Upper lobe of right lung (tissue), 1 donor: ENCODE measurements around the gene DLL4. TPM values are rescaled to one million over a fixed set of nuclear protein-coding genes. Genes with fewer than 3 reads are reported as not detected.

Experiments used
- ATAC-seq: fragments of 200-7000 bp; cut with Tn5 transposase; one replicate; pipeline ENCODE4 v1.9.1; 2020; ENCODE audit warnings: mild to moderate bottlenecking, moderate library complexity
- DNase-seq: peaks from one replicate; pipeline ENCODE4 v3.0.0-alpha.2; 2020
- H3K27ac ChIP-seq: fragments of 200-600 bp; one replicate; pipeline ENCODE4 v1.8.0; 2022
- H3K27me3 ChIP-seq: fragments of 200-600 bp; one replicate; pipeline ENCODE4 v1.8.0; 2022; ENCODE audit warnings: mild to moderate bottlenecking
- H3K36me3 ChIP-seq: fragments of 200-600 bp; one replicate; pipeline ENCODE4 v1.8.0; 2022
- H3K4me1 ChIP-seq: fragments of 200-600 bp; one replicate; pipeline ENCODE4 v1.8.0; 2022
- H3K4me3 ChIP-seq: fragments of 200-600 bp; one replicate; pipeline ENCODE4 v1.8.0; 2022; ENCODE audit warnings: mild to moderate bottlenecking
- H3K9me3 ChIP-seq: fragments of 200-600 bp; one replicate; pipeline ENCODE4 v1.8.0; 2022
- intact Hi-C: fragments of 100-400 bp; cut with DNase I; formaldehyde crosslinking; loops from one replicate; pipeline ENCODE4 v1.11.0; 2022
- total RNA-seq: library from RNA; stranded (reverse); fragmentation: NEBNext Ultra II Directional; extraction: Animal tissue kit (Norgen Biotek cat#: 25700); gene quantifications from one replicate; pipeline ENCODE4 v1.2.1, GENCODE V29; 2021
- TF ChIP-seq, protein P1 (sequence below): fragments of 200-600 bp; IDR thresholded peaks from one replicate; pipeline ENCODE4 v1.8.0; 2022; ENCODE audit warnings: antibody characterized with exemption
- donor health status: DM: no; HTN: yes; CAD: no; lungs with severe emphysema.

The DLL4 gene
- total RNA-seq, 1 donor from 2014 or later, result 22.0 TPM

DNA sequence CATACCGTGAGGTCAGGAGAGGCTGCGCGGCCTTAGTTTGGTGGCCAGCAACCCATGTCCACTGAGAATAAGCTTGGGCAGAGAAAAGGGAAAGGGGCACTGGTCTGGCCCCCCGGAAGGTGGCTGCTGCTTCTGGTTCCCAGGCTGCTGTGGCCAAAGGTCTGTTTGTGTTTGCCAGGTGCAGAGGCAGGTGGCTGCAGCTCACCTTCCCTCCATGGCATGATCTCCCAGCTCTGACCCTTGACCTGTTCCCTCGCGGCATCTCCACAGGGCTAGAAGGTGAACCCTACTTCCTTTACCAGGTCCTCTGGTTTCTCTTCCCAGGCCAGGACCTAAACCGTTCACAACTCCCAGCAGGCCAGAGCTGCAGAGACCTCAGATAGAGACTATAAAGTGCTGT lies 21.0 kb upstream of the DLL4 start:
- TF ChIP-seq, protein P1, sequence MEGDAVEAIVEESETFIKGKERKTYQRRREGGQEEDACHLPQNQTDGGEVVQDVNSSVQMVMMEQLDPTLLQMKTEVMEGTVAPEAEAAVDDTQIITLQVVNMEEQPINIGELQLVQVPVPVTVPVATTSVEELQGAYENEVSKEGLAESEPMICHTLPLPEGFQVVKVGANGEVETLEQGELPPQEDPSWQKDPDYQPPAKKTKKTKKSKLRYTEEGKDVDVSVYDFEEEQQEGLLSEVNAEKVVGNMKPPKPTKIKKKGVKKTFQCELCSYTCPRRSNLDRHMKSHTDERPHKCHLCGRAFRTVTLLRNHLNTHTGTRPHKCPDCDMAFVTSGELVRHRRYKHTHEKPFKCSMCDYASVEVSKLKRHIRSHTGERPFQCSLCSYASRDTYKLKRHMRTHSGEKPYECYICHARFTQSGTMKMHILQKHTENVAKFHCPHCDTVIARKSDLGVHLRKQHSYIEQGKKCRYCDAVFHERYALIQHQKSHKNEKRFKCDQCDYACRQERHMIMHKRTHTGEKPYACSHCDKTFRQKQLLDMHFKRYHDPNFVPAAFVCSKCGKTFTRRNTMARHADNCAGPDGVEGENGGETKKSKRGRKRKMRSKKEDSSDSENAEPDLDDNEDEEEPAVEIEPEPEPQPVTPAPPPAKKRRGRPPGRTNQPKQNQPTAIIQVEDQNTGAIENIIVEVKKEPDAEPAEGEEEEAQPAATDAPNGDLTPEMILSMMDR, result no peak
- intact Hi-C loops, result loop anchor here (10.0 kb wide), 1 partner anchor 267 kb away; no protein-coding TSS in a partner anchor
- no peak for ATAC-seq
- Histone ChIP-seq H3K27ac (peak overlapping the region; percentile 80), H3K27me3 (no peaks in the 10 kb centered on the region), H3K36me3 (peaks cover 9% of the 10 kb centered on the region), H3K4me1 (peaks cover 49% of the 10 kb centered on the region), H3K9me3 (no peaks in the 10 kb centered on the region), H3K4me3 (no peak overlapping the region)
- no peak for DNase-seq

DNA sequence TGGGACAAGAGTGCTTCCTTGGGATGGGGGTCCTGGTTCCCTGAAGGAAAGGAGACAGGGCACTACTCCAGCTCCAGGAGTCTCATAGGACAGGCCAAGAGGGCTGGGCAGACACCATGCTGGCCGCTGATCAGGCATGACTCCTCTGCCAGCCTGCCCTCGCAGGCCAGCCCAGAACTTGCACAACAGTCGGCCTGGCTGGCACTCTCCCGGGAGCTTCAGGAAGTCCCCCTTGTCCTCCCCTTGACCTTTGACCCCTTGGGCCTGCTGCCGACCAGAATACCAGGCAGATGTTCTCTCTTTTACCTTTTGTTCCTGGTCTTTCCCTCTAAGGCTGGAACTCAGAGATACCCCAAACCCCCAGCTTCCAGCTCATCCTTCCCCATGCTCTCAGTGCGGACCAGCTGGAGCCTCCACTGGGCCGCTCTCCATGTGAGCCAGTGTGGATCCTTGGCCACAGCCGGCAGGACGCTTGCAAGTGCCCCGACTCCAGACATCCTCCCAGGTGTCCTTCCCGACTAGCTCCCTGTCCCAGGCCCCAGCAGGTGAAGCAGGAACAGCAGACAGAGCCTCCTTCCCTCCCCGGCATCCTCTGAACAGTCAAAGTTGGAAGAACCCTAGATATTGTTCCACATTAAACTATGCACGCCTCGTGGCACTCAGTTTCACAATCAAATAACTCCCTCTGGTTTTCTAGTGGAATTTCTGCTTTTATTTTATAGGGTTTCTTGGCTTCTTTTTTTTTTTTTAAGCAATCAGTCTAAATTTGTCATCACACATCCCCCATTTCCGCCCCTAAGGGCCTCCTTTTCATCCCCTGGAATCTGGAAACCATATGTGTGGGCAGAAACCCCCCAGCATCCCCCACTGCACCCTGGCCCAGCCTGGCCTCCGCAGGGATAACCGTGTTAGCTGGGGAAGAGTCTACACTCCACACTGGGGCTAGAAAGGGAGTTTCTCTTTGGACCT lies 19.2 kb upstream of the DLL4 start:
- Histone ChIP-seq H3K4me1 (peaks cover 40% of the 10 kb centered on the region), H3K27ac (peak overlapping the region; percentile 17), H3K4me3 (no peak overlapping the region), H3K27me3 (no peaks in the 10 kb centered on the region), H3K36me3 (no peaks in the 10 kb centered on the region), H3K9me3 (no peaks in the 10 kb centered on the region)
- intact Hi-C loops, result loop anchor here (10.0 kb wide), 1 partner anchor 265 kb away; no protein-coding TSS in a partner anchor
- TF ChIP-seq, protein P1, result no peak
- ATAC-seq (peak; percentile 2), DNase-seq (peak; percentile 84)

DNA sequence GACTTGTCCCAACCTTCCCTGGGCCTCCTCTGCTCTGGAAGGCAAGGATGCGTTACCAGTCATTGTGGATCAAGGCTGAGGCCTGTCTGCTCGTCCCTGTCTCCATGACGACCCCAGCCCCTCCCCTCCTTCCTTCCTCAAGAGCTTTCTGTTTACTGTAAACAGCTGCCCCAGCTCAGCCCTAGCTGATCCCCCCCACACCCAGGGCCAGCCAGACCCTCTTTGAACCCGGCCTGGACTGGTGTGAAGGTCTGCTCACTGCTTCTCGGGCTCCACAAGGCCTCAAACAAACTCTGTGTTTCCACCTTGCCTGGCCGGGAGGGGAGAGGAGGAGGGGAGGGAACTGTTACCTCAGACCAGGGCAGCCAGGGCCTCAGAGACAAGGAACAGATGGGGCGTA lies 18.0 kb upstream of the DLL4 start:
- H3K27ac ChIP-seq, result peak overlapping the region; percentile 6
- H3K27me3 ChIP-seq, result no peaks in the 10 kb centered on the region
- no peak overlapping the region for H3K4me3 ChIP-seq
- no peaks in the 10 kb centered on the region for H3K9me3 ChIP-seq
- no peaks in the 10 kb centered on the region for H3K36me3 ChIP-seq
- peaks cover 30% of the 10 kb centered on the region for H3K4me1 ChIP-seq
- DNase-seq (no peak), ATAC-seq (no peak)
- intact Hi-C loops, result no loop called here
- TF ChIP-seq, protein P1, result no peak

DNA sequence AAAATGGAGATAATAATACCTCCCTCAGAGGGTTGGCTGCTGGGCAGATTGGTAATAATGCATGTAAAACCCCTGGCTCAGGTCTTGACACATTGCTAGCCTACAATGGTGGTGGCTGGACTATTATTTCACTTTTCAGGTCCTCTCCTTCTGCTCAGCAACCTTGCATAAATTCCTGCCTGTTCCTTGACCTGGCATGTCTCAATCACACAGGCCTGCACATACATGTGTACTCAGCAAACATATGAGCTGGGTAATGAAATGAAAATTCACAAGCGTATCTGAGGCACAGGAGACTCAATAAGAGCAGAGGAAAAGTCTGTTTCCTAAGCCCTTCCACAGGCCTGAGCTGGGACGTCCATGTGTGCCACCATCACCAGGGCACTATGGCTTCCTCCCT lies 17.4 kb upstream of the DLL4 start:
- ATAC-seq (no peak), DNase-seq (no peak)
- Histone ChIP-seq H3K4me3 (no peak overlapping the region), H3K27ac (peak overlapping the region; percentile 6), H3K9me3 (no peaks in the 10 kb centered on the region), H3K4me1 (peaks cover 26% of the 10 kb centered on the region), H3K36me3 (no peaks in the 10 kb centered on the region), H3K27me3 (no peaks in the 10 kb centered on the region)
- TF ChIP-seq, protein P1, result no peak
- intact Hi-C loops, result no loop called here

DNA sequence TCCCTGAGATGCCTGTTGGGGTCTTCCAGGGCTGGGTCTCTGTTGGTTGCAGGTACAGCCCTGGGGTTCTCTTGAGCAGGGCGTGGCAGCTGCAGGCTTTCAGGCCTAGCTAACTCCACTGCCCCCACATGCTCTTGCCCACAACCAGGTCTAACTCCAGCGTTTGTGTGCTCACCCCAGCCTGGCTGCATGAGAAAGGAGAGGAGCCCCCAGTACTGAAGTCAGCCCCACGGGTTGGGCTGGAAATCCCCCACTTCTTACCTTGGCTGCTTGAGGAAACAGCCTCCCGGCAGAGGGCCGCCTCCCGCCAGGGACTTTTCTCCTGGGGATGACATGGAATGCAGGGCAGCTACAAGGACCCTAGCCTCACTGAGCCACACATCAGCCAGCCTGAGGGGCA lies 16.7 kb upstream of the DLL4 start:
- Histone ChIP-seq H3K27me3 (no peaks in the 10 kb centered on the region), H3K27ac (no peak overlapping the region), H3K4me1 (peaks cover 18% of the 10 kb centered on the region), H3K9me3 (no peaks in the 10 kb centered on the region), H3K36me3 (no peaks in the 10 kb centered on the region), H3K4me3 (no peak overlapping the region)
- DNase-seq (no peak), ATAC-seq (no peak)
- TF ChIP-seq, protein P1, result no peak
- intact Hi-C loops, result no loop called here
